GM21447 (cell line): ENCODE results near the gene PRR20D.
"Not testable (repeated sequence)": the region's sequence is repeated elsewhere in the genome, so short reads cannot be mapped to it uniquely, and the experiment has no call there.

Experiments
- ATAC-seq: cut with Tn5 transposase; IDR thresholded peaks from one replicate; pipeline ENCODE4 v1.9.1; 2021; ENCODE audit not compliant: unreplicated experiment

Gene PRR20D

DNA sequence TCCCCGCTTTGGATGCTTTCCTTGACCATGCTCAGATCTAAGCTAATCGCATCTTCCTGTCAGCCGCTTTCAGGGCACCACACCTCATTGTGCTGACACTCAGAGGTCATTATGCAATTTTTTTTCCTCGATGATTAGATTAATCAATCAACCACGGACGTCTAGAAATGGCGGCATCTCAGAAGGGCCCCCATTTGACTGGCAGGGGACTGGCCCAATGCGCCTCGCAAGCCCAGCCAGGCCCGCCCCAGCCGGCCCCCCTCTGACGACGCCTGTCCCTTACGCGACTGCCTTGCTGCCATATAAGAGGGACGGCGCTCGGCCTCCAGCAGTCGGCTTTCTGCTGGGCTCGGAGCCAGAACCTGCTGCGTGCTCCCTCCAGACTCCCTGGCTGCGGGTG, at the start of gene PRR20D:
TSS of gene PRR20D (plus strand) at position 301 of the 400 bp plus-strand sequence. CDS start 387 bp downstream, outside the sequence.
- ATAC-seq: not testable (repeated sequence)

DNA sequence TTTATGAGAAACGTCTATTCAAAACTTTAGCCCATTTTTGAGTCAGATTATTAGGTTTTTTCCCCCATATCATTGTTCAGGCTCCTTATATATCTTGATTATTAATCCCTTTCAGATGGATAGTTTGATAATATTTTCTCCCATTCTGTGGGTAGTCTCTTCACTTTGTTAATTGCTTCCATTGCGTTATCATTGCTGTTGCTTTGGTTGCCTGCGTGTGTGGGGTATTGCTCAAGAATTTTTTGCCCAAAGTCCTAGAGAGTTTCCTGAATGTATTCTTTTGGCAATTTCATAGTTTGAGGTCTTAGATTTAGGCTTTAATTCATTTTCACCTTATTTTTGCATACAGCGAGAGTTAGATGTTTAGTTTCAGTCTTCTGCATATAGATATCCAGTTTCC, 45.5 kb upstream of the PRR20D start:
- no peak for ATAC-seq

DNA sequence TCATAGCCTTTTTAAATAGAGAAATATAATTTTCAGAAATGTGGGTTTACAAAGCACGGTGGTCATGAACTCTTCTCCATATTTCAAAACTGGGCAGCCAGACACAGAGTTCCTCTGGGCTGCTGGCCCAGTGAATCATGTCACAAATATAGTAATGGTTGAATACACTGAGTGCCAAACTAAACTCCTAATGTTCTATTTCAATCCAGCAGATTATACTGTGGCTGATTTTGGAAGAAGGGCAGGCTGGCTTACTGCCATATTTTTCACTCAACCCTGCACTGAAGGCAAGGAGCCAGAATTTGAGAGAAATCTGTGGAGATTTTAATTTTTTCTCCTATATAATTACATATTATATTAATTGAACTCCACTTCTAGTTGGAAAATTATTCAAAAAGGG, 36.8 kb upstream of the PRR20D start:
- ATAC-seq: no peak

GRCh38 chr13:57128909-57129308, 31.5 kb upstream of the PRR20D start:
- no peak for ATAC-seq

DNA sequence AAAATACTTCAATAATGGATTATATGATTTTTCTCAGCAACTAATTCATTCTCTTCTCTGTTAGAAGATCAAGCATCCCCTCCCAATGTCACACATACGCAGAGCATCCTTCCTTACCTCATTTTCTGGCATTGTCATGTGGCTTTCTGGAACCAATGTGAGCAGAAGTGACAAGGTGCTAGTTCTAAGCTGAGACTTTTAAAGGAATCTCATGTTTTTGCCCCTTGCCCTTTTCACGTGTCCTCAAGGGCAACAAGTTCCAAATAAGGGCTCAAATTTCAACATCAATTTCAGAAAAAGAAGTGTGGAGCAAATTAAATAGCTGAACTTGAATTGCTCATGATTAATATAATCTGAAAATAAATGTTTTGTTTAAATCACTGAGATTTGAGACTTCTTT, 24.3 kb upstream of the PRR20D start:
- no peak for ATAC-seq

- ATAC-seq: no peak
Observed at GRCh38 chr13:57137585-57137984, 22.8 kb upstream of the PRR20D start.

DNA sequence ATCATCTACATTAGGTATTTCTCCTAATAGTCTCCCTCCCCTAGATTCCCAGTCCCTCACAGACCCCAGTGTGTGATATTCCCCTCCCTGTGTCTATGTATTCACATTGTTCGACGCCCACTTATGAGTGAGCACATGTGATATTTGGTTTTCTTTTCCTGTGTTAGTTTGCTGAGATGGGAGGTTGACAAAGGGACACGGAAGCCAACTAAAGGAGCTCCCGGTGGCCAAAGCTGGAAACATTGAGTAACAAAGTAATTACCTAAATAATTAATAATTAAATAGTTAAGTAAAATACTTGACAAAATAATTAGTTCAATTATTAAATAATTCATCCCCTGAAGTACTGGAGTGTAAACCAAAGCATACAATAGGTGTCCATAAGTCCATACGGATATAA, 21.4 kb upstream of the PRR20D start:
- ATAC-seq: no peak

- ATAC-seq: not testable (repeated sequence)
Observed at GRCh38 chr13:57139781-57140180, 20.7 kb upstream of the PRR20D start.

DNA sequence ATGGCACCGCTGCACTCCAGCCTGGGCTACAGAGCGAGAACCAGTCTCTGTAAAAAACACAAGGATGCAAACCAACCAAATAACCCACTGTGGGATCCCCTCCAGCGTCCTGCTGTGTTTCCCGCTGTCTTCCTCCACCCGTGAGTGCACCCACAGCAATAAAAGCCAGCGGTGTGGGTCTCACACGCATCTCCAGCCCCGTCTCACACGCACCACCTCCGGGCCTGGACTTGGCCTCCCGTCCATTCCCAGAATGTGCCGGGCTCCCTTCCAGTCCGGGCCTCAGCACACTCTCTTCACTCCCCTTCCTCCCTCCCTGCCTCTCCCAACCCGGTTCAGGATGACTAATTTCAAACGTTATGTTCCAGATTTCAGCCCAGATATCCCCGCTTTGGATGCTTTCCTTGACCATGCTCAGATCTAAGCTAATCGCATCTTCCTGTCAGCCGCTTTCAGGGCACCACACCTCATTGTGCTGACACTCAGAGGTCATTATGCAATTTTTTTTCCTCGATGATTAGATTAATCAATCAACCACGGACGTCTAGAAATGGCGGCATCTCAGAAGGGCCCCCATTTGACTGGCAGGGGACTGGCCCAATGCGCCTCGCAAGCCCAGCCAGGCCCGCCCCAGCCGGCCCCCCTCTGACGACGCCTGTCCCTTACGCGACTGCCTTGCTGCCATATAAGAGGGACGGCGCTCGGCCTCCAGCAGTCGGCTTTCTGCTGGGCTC, 20.0 kb upstream of the PRR20D start, which contains the start of gene PRR20A:
TSS of gene PRR20A (plus strand) at position 684 of the 734 bp plus-strand sequence. CDS start 387 bp downstream, outside the sequence.
- not testable (repeated sequence) for ATAC-seq

GRCh38 chr13:57147188-57147587, 13.2 kb upstream of the PRR20D start, which contains the start of gene PRR20B:
Gene PRR20B, plus strand, starts transcription at chr13:57147488. Its CDS starts 387 bp downstream, at chr13:57147875.
- ATAC-seq: not testable (repeated sequence)

- ATAC-seq: not testable (repeated sequence)
Observed at GRCh38 chr13:57148106-57148505, 12.3 kb upstream of the PRR20D start.

DNA sequence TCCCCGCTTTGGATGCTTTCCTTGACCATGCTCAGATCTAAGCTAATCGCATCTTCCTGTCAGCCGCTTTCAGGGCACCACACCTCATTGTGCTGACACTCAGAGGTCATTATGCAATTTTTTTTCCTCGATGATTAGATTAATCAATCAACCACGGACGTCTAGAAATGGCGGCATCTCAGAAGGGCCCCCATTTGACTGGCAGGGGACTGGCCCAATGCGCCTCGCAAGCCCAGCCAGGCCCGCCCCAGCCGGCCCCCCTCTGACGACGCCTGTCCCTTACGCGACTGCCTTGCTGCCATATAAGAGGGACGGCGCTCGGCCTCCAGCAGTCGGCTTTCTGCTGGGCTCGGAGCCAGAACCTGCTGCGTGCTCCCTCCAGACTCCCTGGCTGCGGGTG, 6.7 kb upstream of the PRR20D start, which contains the start of gene PRR20C:
TSS of gene PRR20C (plus strand) at position 301 of the 400 bp plus-strand sequence. CDS start 387 bp downstream, outside the sequence.
- not testable (repeated sequence) for ATAC-seq

GRCh38 chr13:57166897-57167296, 6.5 kb downstream of the PRR20D start, which contains the start of gene PRR20E:
Gene PRR20E, plus strand, starts transcription at chr13:57167197. Its CDS starts 387 bp downstream, at chr13:57167584.
- not testable (repeated sequence) for ATAC-seq

GRCh38 chr13:57191667-57192066, 31.2 kb downstream of the PRR20D start:
- ATAC-seq: no peak

GRCh38 chr13:57212989-57213388, 52.6 kb downstream of the PRR20D start:
- ATAC-seq: no peak
